Activated T-helper 1 cell treated with anti-CD3 and anti-CD28 coated beads, Interleukin-12 subunit alpha, Interleukin-12 subunit beta, Interleukin-2, Interleukin-4 antibody, amounts not matched to agents 30 ng/mL and 10 ng/mL and 1 ng/mL, durations not matched to agents 14 hours and 24 hours and 36 hours (primary cell): ENCODE measurements around the gene COX7A1. TPM values are rescaled to one million over a fixed set of nuclear protein-coding genes. Genes with fewer than 3 reads are reported as not detected.
A peak's percentile ranks its signal among the peaks of the same experiment; 100 is the strongest.
"Not testable (repeated sequence)": the region's sequence is repeated elsewhere in the genome, so short reads cannot be mapped to it uniquely, and the experiment has no call there.

Experiments used
- DNase-seq: peaks from one replicate; pipeline ENCODE4 v3.0.0; 2021; ENCODE audit warnings: low spot score
- H3K27ac Mint-ChIP-seq: one replicate; pipeline ENCODE4 v1.8.0; 2021; ENCODE audit warnings: mild to moderate bottlenecking, mixed read lengths
- H3K27me3 Mint-ChIP-seq: one replicate; pipeline ENCODE4 v1.8.0; 2022; ENCODE audit warnings: mild to moderate bottlenecking, moderate library complexity, mixed read lengths; ENCODE audit not compliant: insufficient read depth
- H3K36me3 Mint-ChIP-seq: one replicate; pipeline ENCODE4 v1.8.0; 2021; ENCODE audit warnings: low read depth, mixed read lengths
- H3K4me1 Mint-ChIP-seq: one replicate; pipeline ENCODE4 v1.8.0; 2021; ENCODE audit warnings: low read depth, mixed read lengths
- H3K4me3 Mint-ChIP-seq: one replicate; pipeline ENCODE4 v1.8.0; 2021; ENCODE audit warnings: mild to moderate bottlenecking, moderate library complexity, mixed read lengths
- H3K9me3 Mint-ChIP-seq: one replicate; pipeline ENCODE4 v1.8.0; 2021; ENCODE audit warnings: mixed read lengths
- intact Hi-C: fragments of 100-400 bp; cut with micrococcal nuclease; formaldehyde crosslinking; loops from one replicate; pipeline ENCODE4 v1.15.1; 2024
- total RNA-seq: library from RNA; stranded (reverse); gene quantifications from 2 replicates; pipeline ENCODE4 v1.2.3, GENCODE V29; 2022

Gene COX7A1
- total RNA-seq, 1 donor from 2014 or later = not detected

GRCh38 chr19:36139120-36139472 lies 13.2 kb downstream of the COX7A1 start:
- Mint-ChIP-seq H3K9me3 (no peaks in the 10 kb centered on the region), H3K27me3 (peaks cover 1% of the 10 kb centered on the region), H3K36me3 (peaks cover 17% of the 10 kb centered on the region), H3K4me3 (peak overlapping the region; percentile 97), H3K4me1 (peaks cover 20% of the 10 kb centered on the region), H3K27ac (peak overlapping the region; percentile 99)
- intact Hi-C loops = loop anchor here (1.0 kb wide), 2 partner anchors 11 to 46 kb away; no protein-coding TSS in a partner anchor
- DNase-seq = no peak

GRCh38 chr19:36136964-36137686 lies 15.1 kb downstream of the COX7A1 start:
- Mint-ChIP-seq H3K4me3 (no peak overlapping the region), H3K27ac (peak overlapping the region; percentile 64), H3K36me3 (peaks cover 11% of the 10 kb centered on the region), H3K27me3 (peaks cover 1% of the 10 kb centered on the region), H3K4me1 (peaks cover 26% of the 10 kb centered on the region), H3K9me3 (no peaks in the 10 kb centered on the region)
- no peak for DNase-seq
- intact Hi-C loops = no loop called here

DNA sequence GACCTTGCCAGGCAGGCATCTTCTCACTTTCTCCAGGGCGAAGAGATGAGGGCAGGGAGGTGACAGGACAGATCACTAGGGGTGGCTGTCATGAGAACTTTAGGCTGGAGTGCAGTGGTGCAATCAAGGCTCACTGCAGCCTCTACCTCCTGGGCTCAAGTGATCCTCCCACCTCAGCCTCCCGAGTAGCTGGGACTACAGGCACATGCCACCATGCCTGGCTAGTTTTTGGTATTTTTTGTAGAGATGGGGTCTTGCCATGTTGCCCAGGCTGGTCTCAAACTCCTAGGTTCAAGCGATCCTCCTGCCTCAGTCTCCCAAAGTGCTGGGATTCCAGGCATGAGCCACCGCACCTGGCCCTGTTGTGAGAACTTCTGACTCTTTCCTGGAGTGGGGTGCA lies 17.4 kb downstream of the COX7A1 start:
- H3K27me3 Mint-ChIP-seq, H3K27ac Mint-ChIP-seq, H3K36me3 Mint-ChIP-seq, intact Hi-C loops, DNase-seq, H3K4me3 Mint-ChIP-seq, H3K9me3 Mint-ChIP-seq: not testable (repeated sequence)
- H3K4me1 Mint-ChIP-seq = peaks cover 21% of the 10 kb centered on the region

- not testable (repeated sequence) for H3K4me3 Mint-ChIP-seq, H3K27ac Mint-ChIP-seq
Observed at GRCh38 chr19:36131221-36131620, 21.0 kb downstream of the COX7A1 start.

GRCh38 chr19:36128392-36128736 lies 23.9 kb downstream of the COX7A1 start:
- no peak for DNase-seq
- peak overlapping the region; percentile 95 for H3K27ac Mint-ChIP-seq
- peaks cover 24% of the 10 kb centered on the region for H3K4me1 Mint-ChIP-seq
- H3K27me3 Mint-ChIP-seq = no peaks in the 10 kb centered on the region
- peaks cover 9% of the 10 kb centered on the region for H3K36me3 Mint-ChIP-seq
- peak overlapping the region; percentile 83 for H3K4me3 Mint-ChIP-seq
- H3K9me3 Mint-ChIP-seq = no peaks in the 10 kb centered on the region
- intact Hi-C loops = loop anchor here (1.0 to 10.0 kb wide), 10 partner anchors 11 to 1394 kb away; partner anchors contain the start of genes SDHAF1, TBCB, ZFP14 and ZFP82

More at GRCh38 chr19:36131221-36131620, 21.0 kb downstream of the COX7A1 start:
- H3K9me3 Mint-ChIP-seq, intact Hi-C loops, DNase-seq, H3K36me3 Mint-ChIP-seq, H3K27me3 Mint-ChIP-seq: not testable (repeated sequence)
- H3K4me1 Mint-ChIP-seq = peaks cover 24% of the 10 kb centered on the region

DNA sequence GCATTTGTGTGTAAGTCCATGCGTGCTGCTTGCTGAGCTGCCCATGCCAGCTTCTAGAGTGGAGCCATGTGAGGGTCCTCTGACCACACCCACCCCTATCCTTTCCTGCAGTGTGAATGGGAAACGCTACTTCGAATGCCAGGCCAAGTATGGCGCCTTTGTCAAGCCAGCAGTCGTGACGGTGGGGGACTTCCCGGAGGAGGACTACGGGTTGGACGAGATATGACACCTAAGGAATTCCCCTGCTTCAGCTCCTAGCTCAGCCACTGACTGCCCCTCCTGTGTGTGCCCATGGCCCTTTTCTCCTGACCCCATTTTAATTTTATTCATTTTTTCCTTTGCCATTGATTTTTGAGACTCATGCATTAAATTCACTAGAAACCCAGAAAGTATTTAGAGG lies 26.7 kb downstream of the COX7A1 start:
- no peaks in the 10 kb centered on the region for H3K9me3 Mint-ChIP-seq
- DNase-seq = no peak
- H3K36me3 Mint-ChIP-seq = peaks cover 11% of the 10 kb centered on the region
- no peaks in the 10 kb centered on the region for H3K27me3 Mint-ChIP-seq
- H3K4me1 Mint-ChIP-seq = peaks cover 11% of the 10 kb centered on the region
- peak overlapping the region; percentile 34 for H3K27ac Mint-ChIP-seq
- no peak overlapping the region for H3K4me3 Mint-ChIP-seq
- intact Hi-C loops = loop anchor here (5.0 to 10.0 kb wide), 6 partner anchors 128 to 1391 kb away; partner anchors contain the start of genes SDHAF1, ZFP82, ZNF181 and ZNF420

DNA sequence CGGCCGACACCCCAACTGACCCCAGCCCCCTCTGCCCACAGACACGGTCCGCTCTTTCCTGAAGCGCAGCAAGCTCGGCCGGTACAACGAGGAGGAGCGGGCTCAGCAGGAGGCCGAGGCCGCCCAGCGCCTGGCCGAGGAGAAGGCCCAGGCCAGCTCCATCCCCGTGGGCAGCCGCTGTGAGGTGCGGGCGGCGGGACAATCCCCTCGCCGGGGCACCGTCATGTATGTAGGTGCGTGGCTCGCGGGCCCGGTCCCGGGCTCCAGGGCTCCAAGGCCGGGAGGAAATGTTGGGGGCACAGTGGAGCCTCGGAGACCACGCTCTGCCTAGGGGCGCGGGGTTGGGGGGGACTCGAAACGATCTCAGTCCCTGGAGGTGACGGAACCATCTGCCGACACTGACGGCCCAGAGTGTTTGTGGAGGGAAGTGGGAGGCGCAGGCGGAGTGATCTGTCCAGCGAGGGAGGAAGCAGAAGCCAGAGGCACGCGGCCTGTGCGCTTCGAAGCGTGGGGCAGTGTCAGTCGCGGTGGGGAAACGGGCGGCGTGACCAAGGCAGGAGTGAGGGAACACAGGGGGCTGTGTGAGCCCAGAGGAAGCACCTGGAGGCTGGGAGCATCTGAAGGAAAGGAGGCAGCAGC lies 30.6 kb downstream of the COX7A1 start:
- H3K36me3 Mint-ChIP-seq = peaks cover 30% of the 10 kb centered on the region
- H3K4me1 Mint-ChIP-seq = peaks cover 20% of the 10 kb centered on the region
- no peaks in the 10 kb centered on the region for H3K27me3 Mint-ChIP-seq
- H3K4me3 Mint-ChIP-seq = no peak overlapping the region
- H3K27ac Mint-ChIP-seq = no peak overlapping the region
- no peaks in the 10 kb centered on the region for H3K9me3 Mint-ChIP-seq
- DNase-seq = no peak
- intact Hi-C loops = loop anchor here (10.0 kb wide), 1 partner anchor 1387 kb away; the partner anchor contains the start of gene ZNF181

GRCh38 chr19:36120984-36121358 lies 31.3 kb downstream of the COX7A1 start:
- H3K36me3 Mint-ChIP-seq = peaks cover 35% of the 10 kb centered on the region
- intact Hi-C loops = loop anchor here (10.0 kb wide), 1 partner anchor 1386 kb away; the partner anchor contains the start of gene ZNF181
- no peak overlapping the region for H3K4me3 Mint-ChIP-seq
- DNase-seq = no peak
- no peaks in the 10 kb centered on the region for H3K27me3 Mint-ChIP-seq
- H3K9me3 Mint-ChIP-seq = no peaks in the 10 kb centered on the region
- H3K27ac Mint-ChIP-seq = no peak overlapping the region
- peaks cover 26% of the 10 kb centered on the region for H3K4me1 Mint-ChIP-seq

DNA sequence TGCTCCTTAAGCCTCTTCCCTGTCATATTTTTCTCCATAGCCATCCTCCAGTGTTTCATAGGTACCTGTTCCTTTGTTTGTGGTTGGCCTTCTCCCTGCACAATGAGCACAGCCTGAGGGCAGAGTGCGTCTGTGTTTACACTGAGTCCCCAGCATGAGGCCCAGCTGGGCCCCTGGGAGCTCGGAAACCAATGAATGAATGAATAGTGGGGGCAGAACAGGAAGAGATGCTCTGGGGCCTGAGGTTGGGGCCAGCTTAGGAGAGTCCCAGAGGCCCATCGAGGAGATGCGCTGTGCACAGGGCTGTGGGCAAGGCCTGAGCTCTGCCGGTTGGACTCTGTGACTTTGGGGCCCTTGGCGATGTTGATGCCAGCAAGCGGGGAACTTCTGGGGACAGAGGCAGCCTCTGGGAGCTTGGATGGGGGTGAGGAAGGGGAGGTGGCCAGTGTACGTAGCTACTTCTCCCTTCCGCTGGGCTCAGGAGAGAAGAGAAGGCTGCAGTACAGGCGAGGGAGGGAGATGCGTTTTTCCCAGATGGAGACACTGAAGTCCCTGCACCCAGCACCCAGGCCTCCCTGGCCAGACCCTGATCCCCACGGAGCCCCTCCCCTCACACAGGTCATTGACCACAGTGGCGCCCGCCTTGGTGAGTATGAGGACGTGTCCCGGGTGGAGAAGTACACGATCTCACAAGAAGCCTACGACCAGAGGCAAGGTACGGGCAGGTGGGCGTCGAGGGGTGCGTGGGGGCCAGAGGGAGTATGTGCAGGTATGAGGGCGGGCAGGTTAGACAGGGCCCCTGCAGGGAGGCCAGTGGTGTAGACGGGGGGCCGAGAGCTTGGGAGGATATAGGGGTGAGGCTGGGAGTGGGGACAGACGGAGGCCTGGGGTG lies 31.9 kb downstream of the COX7A1 start:
- Mint-ChIP-seq H3K27ac (peak overlapping the region; percentile 64), H3K9me3 (no peaks in the 10 kb centered on the region), H3K4me1 (peaks cover 26% of the 10 kb centered on the region), H3K4me3 (no peak overlapping the region), H3K27me3 (no peaks in the 10 kb centered on the region), H3K36me3 (peaks cover 30% of the 10 kb centered on the region)
- intact Hi-C loops = loop anchor here (10.0 kb wide), 1 partner anchor 1386 kb away; the partner anchor contains the start of gene ZNF181
- DNase-seq = no peak

DNA sequence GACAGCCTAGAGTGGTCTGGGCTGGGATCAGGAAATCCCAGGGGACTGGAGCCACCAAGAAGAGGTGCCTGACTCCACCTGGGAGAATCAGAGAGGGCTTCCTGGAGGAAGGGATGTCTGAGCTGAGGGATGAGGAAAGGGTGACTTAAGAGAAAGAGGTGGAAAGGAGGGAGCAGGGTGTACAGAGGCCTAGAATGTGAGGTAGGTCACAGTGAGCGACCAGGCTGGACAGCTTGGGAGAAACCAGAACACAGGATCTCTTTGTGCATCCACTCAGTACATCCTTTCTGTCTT lies 36.0 kb downstream of the COX7A1 start:
- no peaks in the 10 kb centered on the region for H3K9me3 Mint-ChIP-seq
- intact Hi-C loops = loop anchor here (10.0 kb wide), 3 partner anchors 471 to 1349 kb away; partner anchors contain the start of genes COX6B1, ETV2, ZNF569 and ZNF570
- H3K4me3 Mint-ChIP-seq = peak overlapping the region; percentile 98
- H3K36me3 Mint-ChIP-seq = peaks cover 33% of the 10 kb centered on the region
- H3K4me1 Mint-ChIP-seq = peaks cover 43% of the 10 kb centered on the region
- no peak for DNase-seq
- peak overlapping the region; percentile 92 for H3K27ac Mint-ChIP-seq
- peaks cover 1% of the 10 kb centered on the region for H3K27me3 Mint-ChIP-seq

- peak within 1 kb of the TSS; percentile 92 for H3K27ac Mint-ChIP-seq
- H3K4me3 Mint-ChIP-seq = peak within 1 kb of the TSS; percentile 98
- peaks cover 33% of the 10 kb centered on the region for H3K36me3 Mint-ChIP-seq
- H3K4me1 Mint-ChIP-seq = peaks cover 43% of the 10 kb centered on the region
- peaks cover 1% of the 10 kb centered on the region for H3K27me3 Mint-ChIP-seq
- DNase-seq = peak; percentile 77
- intact Hi-C loops = loop anchor here (1.0 to 10.0 kb wide), 11 partner anchors 13 to 1349 kb away; partner anchors contain the start of genes ALKBH6, COX6B1, ETV2 and THAP8
- H3K9me3 Mint-ChIP-seq = no peaks in the 10 kb centered on the region
Observed at GRCh38 chr19:36115453-36116343, 36.5 kb downstream of the COX7A1 start, which contains the start of gene TBCB. Gene TBCB, plus strand, starts transcription at chr19:36115468. Its CDS starts 93 bp downstream, at chr19:36115561.
